ENCODE data around the gene CDH26. TPM values are rescaled to one million over a fixed set of nuclear protein-coding genes. Genes with fewer than 3 reads are reported as not detected.

CDH26 gene
- total RNA-seq, 1 donor from 2014 or later, result 1.4 TPM

- no peak for DNase-seq
These were observed 90.7 kb downstream of the CDH26 start for GRCh38 chr20:60048634-60049521.

DNA sequence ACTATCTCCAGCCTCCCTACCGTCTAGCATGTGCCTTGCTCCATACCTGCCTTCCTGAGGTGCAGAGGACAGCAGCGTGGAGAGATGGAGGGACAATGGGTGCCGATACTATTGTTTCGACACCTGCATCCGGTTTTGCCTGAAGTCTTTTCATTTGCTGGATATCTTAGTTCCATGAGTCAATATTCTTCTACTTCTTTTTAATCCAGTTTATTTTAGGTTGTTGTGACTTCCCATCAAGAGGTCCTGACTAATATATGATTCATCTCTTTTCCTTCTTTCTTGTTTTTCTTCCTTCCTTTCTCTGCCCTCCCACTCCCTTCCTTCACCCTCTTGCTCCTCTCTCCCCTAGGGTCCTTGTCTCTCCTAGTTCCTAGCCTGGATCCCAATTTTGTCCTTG lies 91.4 kb downstream of the CDH26 start:
- no peak for DNase-seq

DNA sequence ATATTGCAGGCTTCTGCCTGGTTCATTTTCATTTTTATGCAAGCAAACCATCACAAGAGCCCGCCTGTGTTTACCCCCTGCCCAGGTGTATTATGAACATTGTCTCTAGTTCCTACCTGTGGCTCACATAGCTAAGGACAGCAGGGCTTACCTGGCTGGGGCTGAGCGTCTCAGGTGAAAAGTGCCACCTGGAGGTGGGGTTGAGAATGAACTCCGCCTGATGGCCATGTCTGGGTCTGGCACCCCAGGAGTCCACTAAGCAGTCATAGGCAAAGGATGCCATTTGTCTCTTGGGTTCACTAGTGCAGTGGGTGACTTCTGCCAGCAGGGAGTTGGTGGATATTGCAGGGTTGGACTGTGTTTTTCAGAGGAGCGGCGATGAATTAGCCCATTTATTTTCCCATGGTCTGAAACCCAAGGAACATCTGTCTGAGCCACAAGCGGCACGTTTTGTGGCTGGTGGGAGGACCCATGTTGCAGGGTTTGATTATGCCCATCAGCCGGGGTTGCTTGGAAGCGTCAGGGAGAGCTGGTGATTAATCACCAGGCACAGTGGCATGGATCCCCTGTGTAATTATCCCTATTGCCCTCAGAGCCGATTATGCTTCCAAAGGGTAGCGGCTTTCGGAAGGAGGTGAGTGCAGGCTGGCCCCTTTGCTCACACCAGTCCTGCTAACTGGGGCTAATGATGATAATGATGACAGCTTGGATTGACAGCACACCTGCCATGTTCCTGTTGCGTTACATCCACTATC lies 92.1 kb downstream of the CDH26 start:
- DNase-seq, result no peak

- DNase-seq, result no peak
These were observed 93.7 kb downstream of the CDH26 start for GRCh38 chr20:60051911-60052310.

GRCh38 chr20:60052322-60052721 lies 94.1 kb downstream of the CDH26 start:
- DNase-seq, result no peak

DNA sequence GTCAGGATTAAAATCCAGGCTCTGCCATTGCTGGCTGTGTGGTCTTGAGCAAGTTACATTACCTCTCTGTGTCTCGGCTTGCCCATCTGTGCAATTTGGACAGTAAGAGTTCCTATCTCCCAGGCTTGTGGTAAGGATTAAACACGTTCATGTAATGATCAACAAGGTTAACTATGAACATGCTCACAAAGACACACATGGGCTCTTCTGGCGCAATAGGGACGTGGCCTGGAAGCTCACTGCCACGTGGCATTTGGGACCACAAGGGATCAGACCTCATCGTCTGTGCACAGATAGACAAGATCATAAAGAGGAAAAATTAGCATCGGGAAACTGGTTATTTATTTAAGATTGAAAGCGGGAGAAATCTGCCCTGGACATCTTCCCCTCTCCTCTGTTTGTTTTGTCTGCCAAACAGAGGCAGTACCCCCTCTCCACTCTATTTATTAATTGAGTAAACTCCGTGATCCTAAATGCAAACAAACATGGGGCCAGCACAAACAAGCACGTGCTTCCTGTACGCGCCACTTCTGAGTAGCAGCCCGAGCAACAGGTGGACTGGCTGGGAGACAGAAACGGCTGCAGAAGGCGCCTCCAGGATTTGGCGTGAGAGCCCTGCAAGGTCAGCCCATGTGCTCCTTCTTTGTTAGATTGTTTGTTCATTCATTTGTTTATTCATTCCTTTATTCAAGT lies 95.0 kb downstream of the CDH26 start:
- DNase-seq, result no peak

- no peak for DNase-seq
These were observed 95.6 kb downstream of the CDH26 start for GRCh38 chr20:60053818-60054190.

GRCh38 chr20:60054716-60055634 lies 96.8 kb downstream of the CDH26 start:
- no peak for DNase-seq

DNA sequence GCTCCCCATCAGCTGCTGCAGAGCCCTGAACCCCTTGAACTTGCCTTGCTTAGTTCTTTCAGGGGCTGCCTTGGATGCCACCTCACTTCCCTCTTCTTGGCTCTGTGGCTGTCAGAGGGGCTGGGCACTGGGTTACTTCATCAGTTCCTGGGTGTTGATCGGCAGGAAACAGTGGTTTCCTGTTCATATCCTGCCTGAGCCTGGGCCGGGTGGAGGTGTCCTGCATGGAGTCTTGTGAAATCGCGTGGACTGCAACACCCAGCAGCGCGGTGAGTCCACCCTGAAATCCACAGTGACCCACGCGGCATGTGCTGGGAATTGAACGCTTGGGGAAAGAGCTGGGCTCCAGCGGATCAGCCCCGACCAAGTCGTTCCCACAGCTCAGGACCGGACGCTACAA lies 97.5 kb downstream of the CDH26 start:
- no peak for DNase-seq

GRCh38 chr20:60056407-60057122 lies 98.3 kb downstream of the CDH26 start:
- DNase-seq, result no peak

GRCh38 chr20:60057123-60057865 lies 99.1 kb downstream of the CDH26 start:
- peak; percentile 50 for DNase-seq

GRCh38 chr20:60057866-60058807 lies 99.9 kb downstream of the CDH26 start:
- no peak for DNase-seq

DNA sequence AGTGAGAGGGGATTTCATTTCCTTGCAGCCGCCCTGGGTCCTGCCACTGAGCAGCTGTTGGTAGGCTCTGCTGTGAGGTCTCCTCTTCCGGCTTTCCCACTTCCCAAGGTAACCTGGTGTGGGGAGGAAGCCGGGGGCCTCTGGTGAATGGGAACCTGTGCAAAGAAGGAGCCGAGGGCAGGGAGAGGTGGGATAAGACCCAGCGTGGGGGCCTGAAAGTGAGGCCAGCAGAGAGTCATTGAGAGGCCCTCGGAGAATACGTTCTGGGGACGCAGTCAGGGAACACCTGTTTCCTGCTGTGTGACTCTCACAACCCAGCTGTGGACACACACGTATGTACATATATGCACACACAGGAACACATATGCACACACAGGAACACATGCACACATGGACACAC lies 100.7 kb downstream of the CDH26 start:
- no peak for DNase-seq

DNA sequence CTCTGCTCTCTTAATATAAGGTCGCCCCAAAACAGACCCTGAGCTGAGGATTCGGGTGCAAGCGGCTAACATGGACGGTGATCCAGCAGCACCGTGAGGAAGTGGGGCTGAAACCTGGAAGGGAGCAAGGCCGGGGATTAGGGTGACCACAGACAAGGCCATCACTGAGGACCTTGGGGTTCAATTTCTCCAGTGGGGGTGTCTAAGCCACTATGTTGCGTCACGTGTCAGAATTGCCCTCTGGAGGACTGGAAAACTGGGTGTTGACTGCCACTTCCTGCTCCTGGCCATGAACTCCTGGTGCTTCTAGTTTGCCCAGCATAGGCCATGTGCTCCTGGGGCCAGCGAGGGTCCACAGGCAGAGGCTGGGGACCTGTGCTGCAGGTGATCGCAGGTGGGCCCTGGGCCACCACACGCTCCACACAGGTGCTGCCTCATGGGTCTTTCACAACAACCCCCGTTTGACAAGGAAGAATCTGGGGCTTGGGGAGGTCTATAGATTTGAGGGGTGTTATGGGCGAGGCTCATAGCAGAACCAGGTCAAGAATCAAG lies 101.9 kb downstream of the CDH26 start:
- no peak for DNase-seq

GRCh38 chr20:60060593-60060992 lies 102.4 kb downstream of the CDH26 start:
- no peak for DNase-seq

- peak; percentile 33 for DNase-seq
These were observed 104.3 kb downstream of the CDH26 start for GRCh38 chr20:60062431-60063047.

DNA sequence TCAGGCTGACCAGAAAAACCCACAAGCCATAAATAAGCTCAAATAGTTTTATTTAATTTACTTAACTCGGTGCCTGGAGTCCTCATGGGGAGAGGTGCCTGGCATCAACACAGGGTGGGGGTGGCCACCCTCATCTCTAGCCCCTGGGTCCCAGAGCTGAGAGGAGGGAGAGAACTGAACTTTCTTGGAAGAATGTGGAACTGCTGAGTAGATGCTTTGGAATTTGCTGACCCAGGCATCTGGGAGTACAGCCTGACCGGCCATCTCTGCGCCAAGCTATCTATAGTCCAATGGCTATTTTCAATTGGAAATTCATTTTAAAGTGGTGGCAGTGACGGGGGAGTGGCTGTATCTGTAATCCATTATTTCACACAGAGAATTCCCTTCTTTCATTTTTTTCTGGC lies 104.8 kb downstream of the CDH26 start:
- no peak for DNase-seq

DNA sequence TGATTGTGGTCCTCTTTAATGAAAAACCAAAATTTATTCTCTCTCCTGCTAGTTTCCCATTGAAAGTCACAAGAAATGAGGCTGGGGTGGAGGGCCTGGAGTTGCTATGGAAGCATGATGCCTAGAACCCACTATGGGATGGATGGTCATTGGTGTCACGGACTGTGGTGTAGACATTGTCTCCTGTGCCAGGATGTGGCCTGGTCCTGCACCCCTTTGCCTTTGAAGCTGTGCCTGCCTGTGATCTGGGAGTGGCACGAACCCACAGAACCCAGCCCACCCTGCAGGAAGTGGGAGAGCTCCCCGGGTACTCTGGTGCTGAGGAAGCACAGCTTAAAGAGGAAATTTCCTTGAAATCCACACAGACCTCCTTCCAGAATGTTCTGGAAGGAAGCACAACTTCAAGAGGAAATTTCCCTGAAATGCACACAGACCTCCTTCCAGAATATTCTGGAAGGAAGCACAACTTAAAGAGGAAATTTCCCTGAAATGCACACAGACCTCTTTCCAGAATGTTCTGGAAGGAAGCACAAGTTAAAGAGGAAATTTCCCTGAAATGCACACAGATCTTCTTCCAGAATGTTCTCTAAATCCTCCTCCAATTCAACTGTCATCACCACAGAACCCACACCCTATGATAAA lies 105.6 kb downstream of the CDH26 start:
- no peak for DNase-seq

Data from occipital lobe (tissue), 2 donors.